AG09309 (cell line): Measurements from ENCODE around the gene ZNF557.
A peak's percentile ranks its signal among the peaks of the same experiment; 100 is the strongest.

Experiments
- DNase-seq: peaks from one replicate; pipeline ENCODE4 v3.0.0-alpha.2; 2010; ENCODE audit warnings: low read depth
- H3K4me3 ChIP-seq: 2 replicates; pipeline ENCODE4 v1.5.1; 2011; ENCODE audit warnings: mild to moderate bottlenecking, low read depth, low read length, moderate library complexity; ENCODE audit not compliant: control insufficient read depth
- TF ChIP-seq, protein P1 (sequence below): IDR thresholded peaks from 2 replicates; pipeline ENCODE4 v1.5.1; 2011; ENCODE audit warnings: mild to moderate bottlenecking, low read depth, low read length, inconsistent platforms; ENCODE audit not compliant: insufficient read depth, control insufficient read depth; ENCODE audit errors: missing control alignments

Gene ZNF557

DNA sequence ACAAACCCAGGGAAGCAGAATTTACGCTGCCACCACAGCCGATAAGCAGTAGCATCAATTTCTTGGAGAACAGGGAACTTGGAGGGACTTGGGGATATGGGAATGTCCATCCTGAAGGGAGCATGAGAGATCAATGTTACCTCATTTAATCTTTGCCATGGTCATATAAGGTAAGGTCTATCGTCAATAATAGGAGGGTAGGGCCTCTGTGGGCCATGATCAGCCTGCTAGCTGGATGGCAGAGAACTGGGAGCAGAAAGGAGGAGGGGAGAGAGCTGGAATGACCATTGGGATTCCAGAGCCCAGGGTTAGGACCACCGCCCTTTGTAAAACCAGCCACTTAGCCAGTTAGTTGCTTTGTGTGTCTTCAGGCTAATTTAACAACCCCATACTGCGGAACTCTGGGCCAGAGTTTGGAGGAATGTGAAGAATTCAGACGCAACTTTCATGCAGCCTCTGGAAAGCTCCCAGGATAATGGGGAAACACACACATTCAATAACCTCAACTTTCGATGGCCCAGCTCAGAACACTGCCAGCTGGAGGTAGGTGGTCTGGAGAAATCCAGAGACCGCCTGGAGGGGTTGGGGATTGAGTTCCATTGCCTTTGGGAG is 40.3 kb downstream of the ZNF557 start:
- DNase-seq = peak; percentile 16
- no peak overlapping the region for H3K4me3 ChIP-seq
- TF ChIP-seq, protein P1, sequence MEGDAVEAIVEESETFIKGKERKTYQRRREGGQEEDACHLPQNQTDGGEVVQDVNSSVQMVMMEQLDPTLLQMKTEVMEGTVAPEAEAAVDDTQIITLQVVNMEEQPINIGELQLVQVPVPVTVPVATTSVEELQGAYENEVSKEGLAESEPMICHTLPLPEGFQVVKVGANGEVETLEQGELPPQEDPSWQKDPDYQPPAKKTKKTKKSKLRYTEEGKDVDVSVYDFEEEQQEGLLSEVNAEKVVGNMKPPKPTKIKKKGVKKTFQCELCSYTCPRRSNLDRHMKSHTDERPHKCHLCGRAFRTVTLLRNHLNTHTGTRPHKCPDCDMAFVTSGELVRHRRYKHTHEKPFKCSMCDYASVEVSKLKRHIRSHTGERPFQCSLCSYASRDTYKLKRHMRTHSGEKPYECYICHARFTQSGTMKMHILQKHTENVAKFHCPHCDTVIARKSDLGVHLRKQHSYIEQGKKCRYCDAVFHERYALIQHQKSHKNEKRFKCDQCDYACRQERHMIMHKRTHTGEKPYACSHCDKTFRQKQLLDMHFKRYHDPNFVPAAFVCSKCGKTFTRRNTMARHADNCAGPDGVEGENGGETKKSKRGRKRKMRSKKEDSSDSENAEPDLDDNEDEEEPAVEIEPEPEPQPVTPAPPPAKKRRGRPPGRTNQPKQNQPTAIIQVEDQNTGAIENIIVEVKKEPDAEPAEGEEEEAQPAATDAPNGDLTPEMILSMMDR = no peak

DNA sequence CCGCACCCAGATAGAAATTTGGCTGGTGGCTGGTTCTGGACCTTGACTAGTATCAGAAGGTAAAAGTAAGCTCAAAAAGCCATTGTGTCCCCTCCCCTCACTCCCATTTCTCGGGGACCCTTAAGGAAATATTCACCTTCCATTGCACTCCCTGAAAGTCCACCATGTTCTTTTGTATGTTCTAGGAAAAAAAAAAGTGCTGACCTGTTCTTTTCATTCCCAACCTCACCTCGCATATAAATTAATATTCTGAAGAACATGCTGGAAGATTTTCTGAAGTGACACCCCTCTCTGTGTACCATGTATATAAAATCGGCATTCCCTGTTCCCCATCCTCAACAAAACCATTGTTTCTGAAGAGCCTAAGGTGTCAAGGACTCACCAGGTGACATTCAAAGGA is 43.2 kb downstream of the ZNF557 start:
- TF ChIP-seq, protein P1 = no peak
- H3K4me3 ChIP-seq = no peak overlapping the region

GRCh38 chr19:7113233-7113632 is 43.7 kb downstream of the ZNF557 start:
- DNase-seq = no peak
- TF ChIP-seq, protein P1 = no peak
- H3K4me3 ChIP-seq = no peak overlapping the region

More for the DNA sequence above, 43.2 kb downstream of the ZNF557 start:
- no peak for DNase-seq

DNA sequence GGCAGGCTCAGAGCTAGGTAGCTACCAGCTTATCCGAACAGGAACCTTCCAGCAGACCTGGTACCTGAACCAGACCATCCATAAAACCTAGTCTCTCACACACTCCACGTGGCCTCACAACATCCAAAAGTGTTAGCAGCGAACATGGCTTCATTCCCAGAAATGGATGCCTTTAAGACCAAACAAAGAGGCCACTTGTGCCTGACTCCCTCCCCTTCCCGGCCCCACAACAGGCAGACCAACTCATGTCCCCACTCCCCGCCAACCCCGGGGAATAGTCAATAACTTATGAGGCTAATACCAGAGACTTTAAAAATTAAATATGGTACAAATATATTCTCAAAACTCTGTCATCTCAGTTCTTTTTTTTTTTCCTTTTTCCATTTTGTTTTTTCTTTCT is 46.2 kb downstream of the ZNF557 start:
- TF ChIP-seq, protein P1 = no peak
- no peak for DNase-seq
- no peak overlapping the region for H3K4me3 ChIP-seq

DNA sequence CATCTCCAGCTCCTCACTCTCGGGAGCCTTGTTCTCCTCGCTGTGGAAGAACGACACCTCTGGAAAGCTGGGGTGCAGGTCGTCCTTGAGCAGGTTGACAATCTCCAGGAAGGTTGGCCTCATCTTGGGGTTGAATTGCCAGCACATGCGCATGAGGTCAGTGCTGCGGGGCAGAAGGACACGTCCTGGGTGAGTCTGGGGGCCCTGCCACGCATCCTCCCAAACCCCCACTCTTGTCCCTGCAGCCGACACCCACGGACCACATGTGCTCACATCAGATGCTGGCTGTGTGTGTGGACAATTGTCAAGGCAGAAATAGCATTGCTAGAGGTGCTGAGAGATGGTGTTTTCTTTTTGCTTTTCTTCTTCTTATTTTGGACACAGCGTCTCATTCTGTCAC is 47.7 kb downstream of the ZNF557 start:
- no peak overlapping the region for H3K4me3 ChIP-seq
- TF ChIP-seq, protein P1 = no peak
- no peak for DNase-seq

- TF ChIP-seq, protein P1 = no peak
- H3K4me3 ChIP-seq = no peak overlapping the region
- DNase-seq = no peak
Observed at GRCh38 chr19:7119582-7119981, 50.1 kb downstream of the ZNF557 start.
